Stimulated activated CD8-positive, alpha-beta memory T cell treated with anti-CD3 and anti-CD28 coated beads, Interleukin-4, amount 100 ng/mL, for 4 hours (primary cell): ENCODE results near the gene VPREB3.

Source experiments
- DNase-seq, 2 donors: peaks; one replicate each; pipeline ENCODE4 v3.0.0-alpha.2; 2020; ENCODE audit warnings: low read depth in 2 of 2, low spot score in 1 of 2

VPREB3 gene

GRCh38 chr22:23783265-23784150, 29.3 kb upstream of the VPREB3 start:
- DNase-seq, result no peak

GRCh38 chr22:23782703-23783102, 28.5 kb upstream of the VPREB3 start:
- DNase-seq, result no peak

GRCh38 chr22:23782252-23782651, 28.0 kb upstream of the VPREB3 start:
- DNase-seq, result no peak

- DNase-seq, result no peak
Measured at GRCh38 chr22:23781511-23782183, 27.4 kb upstream of the VPREB3 start.

GRCh38 chr22:23781065-23781464, 26.8 kb upstream of the VPREB3 start:
- DNase-seq, result no peak

- DNase-seq, result no peak
Measured at GRCh38 chr22:23780146-23780748, 26.0 kb upstream of the VPREB3 start.

- DNase-seq, result no peak
Measured at GRCh38 chr22:23779731-23780130, 25.5 kb upstream of the VPREB3 start.

- no peak for DNase-seq
Measured at GRCh38 chr22:23779083-23779482, 24.9 kb upstream of the VPREB3 start.

- DNase-seq, result no peak
Measured at GRCh38 chr22:23778577-23778900, 24.3 kb upstream of the VPREB3 start.

- DNase-seq, result no peak
Measured at GRCh38 chr22:23777776-23778576, 23.8 kb upstream of the VPREB3 start.

GRCh38 chr22:23775779-23776375, 21.7 kb upstream of the VPREB3 start:
- DNase-seq, result no peak

- DNase-seq, result no peak
Measured at GRCh38 chr22:23774922-23775436, 20.8 kb upstream of the VPREB3 start.

GRCh38 chr22:23774114-23774921, 20.1 kb upstream of the VPREB3 start:
- no peak for DNase-seq

- no peak for DNase-seq
Measured at GRCh38 chr22:23773483-23774113, 19.4 kb upstream of the VPREB3 start.

- DNase-seq, result no peak
Measured at GRCh38 chr22:23772649-23773473, 18.6 kb upstream of the VPREB3 start, which contains the start of gene MMP11. TSS of gene MMP11 (plus strand) at chr22:23772849. CDS start at chr22:23772871, 22 bp downstream.

- no peak for DNase-seq
Measured at GRCh38 chr22:23772315-23772648, 18.1 kb upstream of the VPREB3 start.

- no peak for DNase-seq
Measured at GRCh38 chr22:23769321-23769965, 15.2 kb upstream of the VPREB3 start.
